Hepatocyte (in vitro differentiated cells): ENCODE measurements around the gene ALDOC. TPM values are rescaled to one million over a fixed set of nuclear protein-coding genes. Genes with fewer than 3 reads are reported as not detected.

Experiments used
- DNase-seq: peaks from one replicate; pipeline ENCODE4 v3.0.0-alpha.2; 2016; ENCODE audit warnings: low spot score
- H2AFZ ChIP-seq: fragments of 200-600 bp; sonication (generic); 2 replicates; pipeline ENCODE4 v1.6.0; 2016; ENCODE audit warnings: antibody characterized with exemption, mild to moderate bottlenecking
- H3K27ac ChIP-seq: fragments of 200-600 bp; sonication (generic); 2 replicates; pipeline ENCODE4 v1.5.1; 2016; ENCODE audit warnings: mild to moderate bottlenecking
- H3K27me3 ChIP-seq: fragments of 200-600 bp; sonication (generic); 2 replicates; pipeline ENCODE4 v1.6.1; 2016
- H3K36me3 ChIP-seq: fragments of 200-600 bp; sonication (generic); replicated peaks from 2 replicates; pipeline ENCODE4 v1.5.1; 2016; ENCODE audit warnings: low read depth; ENCODE audit not compliant: insufficient read depth
- H3K4me1 ChIP-seq: fragments of 200-600 bp; sonication (generic); 2 replicates; pipeline ENCODE4 v1.5.1; 2016; ENCODE audit warnings: mild to moderate bottlenecking, moderate library complexity; ENCODE audit not compliant: insufficient read depth
- H3K4me2 ChIP-seq: fragments of 200-600 bp; sonication (generic); 2 replicates; pipeline ENCODE4 v1.6.0; 2016
- H3K4me3 ChIP-seq: fragments of 200-600 bp; sonication (generic); 2 replicates; pipeline ENCODE4 v1.5.1; 2016; ENCODE audit warnings: mild to moderate bottlenecking
- H3K79me2 ChIP-seq: fragments of 200-600 bp; sonication (generic); 2 replicates; pipeline ENCODE4 v1.6.0; 2017; ENCODE audit warnings: mild to moderate bottlenecking
- H3K9me2 ChIP-seq: fragments of 200-600 bp; sonication (generic); replicated peaks from 2 replicates; pipeline ENCODE4 v1.6.0; 2017; ENCODE audit warnings: mild to moderate bottlenecking; ENCODE audit not compliant: insufficient read depth
- H3K9me3 ChIP-seq: fragments of 200-600 bp; sonication (generic); 2 replicates; pipeline ENCODE4 v1.5.1; 2016; ENCODE audit warnings: low read depth, mild to moderate bottlenecking
- H4K20me1 ChIP-seq: fragments of 200-600 bp; sonication (generic); 2 replicates; pipeline ENCODE4 v1.6.0; 2016; ENCODE audit warnings: mild to moderate bottlenecking; ENCODE audit not compliant: insufficient read depth, poor library complexity, severe bottlenecking
- EZH2 ChIP-seq: fragments of 200-600 bp; sonication (generic); IDR thresholded peaks from 2 replicates; pipeline ENCODE4 v1.6.1; 2016; ENCODE audit warnings: antibody characterized with exemption, mild to moderate bottlenecking, borderline replicate concordance
- EZH2phosphoT487 ChIP-seq: fragments of 200-600 bp; sonication (generic); IDR thresholded peaks from one replicate; pipeline ENCODE4 v1.6.1; 2018; ENCODE audit warnings: antibody characterized with exemption, mild to moderate bottlenecking, low read depth, moderate library complexity; ENCODE audit not compliant: unreplicated experiment, severe bottlenecking
- WGBS: methylation state at CpG from one replicate; pipeline ENCODE4 v1.1.6; 2016; ENCODE audit warnings: low lambda C conversion rate; ENCODE audit errors: missing lambda C conversion rate; 5-methylcytosine and 5-hydroxymethylcytosine counted together
- polyA plus RNA-seq: library from polyadenylated mRNA; unstranded; fragments of >200 nt; fragmentation: Nextera tagmentation; extraction: Ambion mirVana; gene quantifications from 2 replicates; pipeline ENCODE4 v1.2.1, GENCODE V29; 2016
- total RNA-seq: library from RNA; depleted of rRNA; stranded (reverse); fragments of >200 nt; gene quantifications from 2 replicates; pipeline ENCODE4 v1.2.3, GENCODE V29; 2014
- TF ChIP-seq, protein P1 (sequence below): fragments of 200-600 bp; sonication (generic); IDR thresholded peaks from 2 replicates; pipeline ENCODE4 v1.5.1; 2016; ENCODE audit warnings: antibody characterized with exemption, mild to moderate bottlenecking; ENCODE audit not compliant: poor library complexity

ALDOC gene
- total and polyA plus RNA-seq, 2 experiments from 2014 or later: 14.9 to 31.8 TPM

DNA sequence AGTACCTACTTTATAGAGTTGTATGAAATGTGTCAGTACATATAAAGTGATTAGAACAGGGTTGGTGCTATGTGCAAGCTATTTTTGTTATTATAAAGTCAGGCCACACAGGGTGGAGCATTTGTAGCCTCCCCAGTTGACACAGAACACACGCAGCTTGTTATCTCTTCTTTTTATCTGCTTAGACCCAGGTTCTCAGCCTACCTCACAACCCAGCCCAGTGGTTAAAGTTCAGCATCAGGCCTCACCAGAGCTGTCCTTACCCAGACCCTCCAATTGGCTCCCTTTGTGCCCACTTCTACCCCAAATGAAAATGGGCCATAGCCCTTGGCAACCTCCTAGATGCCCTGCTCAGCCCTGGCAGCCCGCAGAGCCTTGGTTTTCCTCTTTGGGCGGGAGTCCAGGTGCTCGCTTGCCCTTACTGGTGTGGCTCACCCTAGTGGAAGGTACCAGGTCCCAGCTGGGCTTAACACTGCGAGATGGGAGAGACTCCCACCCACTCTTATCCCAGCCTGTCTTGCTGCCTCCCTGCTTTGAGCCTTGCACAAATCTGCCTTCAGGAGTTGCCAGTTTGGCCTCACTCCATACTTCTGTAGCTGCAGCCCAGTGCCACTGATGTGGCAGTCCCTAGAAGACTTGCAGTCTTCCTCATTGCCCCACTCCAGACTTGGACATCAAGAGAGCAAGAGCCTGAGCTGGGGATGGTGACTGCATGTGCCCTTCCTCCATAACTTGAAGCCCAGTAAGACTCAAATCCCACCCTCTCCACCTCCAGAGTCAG is 4.2 kb downstream of the ALDOC start:
- peak overlapping the region; percentile 80 for H2AFZ ChIP-seq
- no peak for DNase-seq
- H3K4me3 ChIP-seq: peak overlapping the region; percentile 49

DNA sequence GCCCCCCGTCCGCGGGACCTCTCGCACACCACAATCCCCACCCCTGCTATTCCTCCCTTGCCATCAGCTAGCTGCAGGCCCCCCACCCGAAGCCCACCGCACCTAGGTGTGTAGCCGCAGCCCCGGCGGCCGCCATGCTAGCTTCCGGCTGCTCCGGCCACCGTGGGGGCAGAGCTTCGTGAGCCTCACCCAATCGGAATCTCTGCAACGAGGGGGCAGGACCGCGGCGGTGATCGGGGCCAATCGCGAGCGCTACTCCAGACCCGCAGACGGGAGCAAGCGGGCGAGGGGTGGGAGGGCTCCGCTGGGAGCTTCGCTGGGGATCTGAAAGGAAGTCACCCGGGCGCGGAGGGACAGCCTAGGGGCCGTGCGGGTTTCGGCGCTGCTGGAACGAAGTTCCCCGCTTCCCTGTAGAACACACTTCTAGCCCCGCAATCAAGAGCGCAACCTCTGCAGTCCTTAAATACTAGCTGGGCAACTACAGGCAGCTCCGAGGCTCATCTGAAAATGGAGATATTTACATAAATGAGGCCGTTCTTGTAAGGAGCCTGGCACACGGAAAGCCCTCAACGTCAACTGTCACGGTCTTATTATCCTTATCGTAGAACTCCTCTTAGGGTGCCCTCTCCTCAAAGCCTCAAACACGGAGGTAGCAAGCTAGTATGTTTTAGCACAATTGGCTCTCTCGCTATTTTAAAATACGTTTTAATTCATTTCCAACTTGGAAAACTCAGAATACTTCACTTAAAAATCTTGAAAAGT is 5.2 kb downstream of the ALDOC start, which contains the start of gene PIGS:
TSS of gene PIGS (minus strand) at position 164 of the 762 bp plus-strand sequence. CDS start at position 136, 28 bp downstream.
- Histone ChIP-seq H4K20me1 (no peaks in the 10 kb centered on the region), H3K9me2 (no peaks in the 10 kb centered on the region), H3K4me1 (peaks cover 12% of the 10 kb centered on the region), H3K79me2 (peaks cover 36% of the 10 kb centered on the region), H3K27ac (peak within 1 kb of the TSS; percentile 70), H3K36me3 (no peaks in the 10 kb centered on the region), H3K9me3 (no peaks in the 10 kb centered on the region), H3K4me3 (peak within 1 kb of the TSS; percentile 61), H3K27me3 (no peaks in the 10 kb centered on the region), H3K4me2 (peak within 1 kb of the TSS; percentile 81), H2AFZ (peak within 1 kb of the TSS; percentile 83)
- DNase-seq: peak; percentile 96
- no peak for TF ChIP-seq EZH2phosphoT487
- TF ChIP-seq, protein P1, sequence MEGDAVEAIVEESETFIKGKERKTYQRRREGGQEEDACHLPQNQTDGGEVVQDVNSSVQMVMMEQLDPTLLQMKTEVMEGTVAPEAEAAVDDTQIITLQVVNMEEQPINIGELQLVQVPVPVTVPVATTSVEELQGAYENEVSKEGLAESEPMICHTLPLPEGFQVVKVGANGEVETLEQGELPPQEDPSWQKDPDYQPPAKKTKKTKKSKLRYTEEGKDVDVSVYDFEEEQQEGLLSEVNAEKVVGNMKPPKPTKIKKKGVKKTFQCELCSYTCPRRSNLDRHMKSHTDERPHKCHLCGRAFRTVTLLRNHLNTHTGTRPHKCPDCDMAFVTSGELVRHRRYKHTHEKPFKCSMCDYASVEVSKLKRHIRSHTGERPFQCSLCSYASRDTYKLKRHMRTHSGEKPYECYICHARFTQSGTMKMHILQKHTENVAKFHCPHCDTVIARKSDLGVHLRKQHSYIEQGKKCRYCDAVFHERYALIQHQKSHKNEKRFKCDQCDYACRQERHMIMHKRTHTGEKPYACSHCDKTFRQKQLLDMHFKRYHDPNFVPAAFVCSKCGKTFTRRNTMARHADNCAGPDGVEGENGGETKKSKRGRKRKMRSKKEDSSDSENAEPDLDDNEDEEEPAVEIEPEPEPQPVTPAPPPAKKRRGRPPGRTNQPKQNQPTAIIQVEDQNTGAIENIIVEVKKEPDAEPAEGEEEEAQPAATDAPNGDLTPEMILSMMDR: no peak
- no peak for TF ChIP-seq EZH2
- 3% methylated on average over 39 of the region's 49 CpGs for WGBS

More for the DNA sequence above, 4.2 kb downstream of the ALDOC start:
- Histone ChIP-seq H3K27ac (peak overlapping the region; percentile 54), H3K36me3 (no peaks in the 10 kb centered on the region), H3K9me3 (no peaks in the 10 kb centered on the region), H3K27me3 (no peaks in the 10 kb centered on the region), H3K4me1 (peaks cover 12% of the 10 kb centered on the region), H4K20me1 (no peaks in the 10 kb centered on the region), H3K9me2 (no peaks in the 10 kb centered on the region), H3K79me2 (peaks cover 31% of the 10 kb centered on the region), H3K4me2 (peak overlapping the region; percentile 81)
- WGBS: 74% methylated on average over 5 of the region's 5 CpGs
- TF ChIP-seq EZH2phosphoT487 (no peak), EZH2 (no peak)
- TF ChIP-seq, protein P1: no peak

DNA sequence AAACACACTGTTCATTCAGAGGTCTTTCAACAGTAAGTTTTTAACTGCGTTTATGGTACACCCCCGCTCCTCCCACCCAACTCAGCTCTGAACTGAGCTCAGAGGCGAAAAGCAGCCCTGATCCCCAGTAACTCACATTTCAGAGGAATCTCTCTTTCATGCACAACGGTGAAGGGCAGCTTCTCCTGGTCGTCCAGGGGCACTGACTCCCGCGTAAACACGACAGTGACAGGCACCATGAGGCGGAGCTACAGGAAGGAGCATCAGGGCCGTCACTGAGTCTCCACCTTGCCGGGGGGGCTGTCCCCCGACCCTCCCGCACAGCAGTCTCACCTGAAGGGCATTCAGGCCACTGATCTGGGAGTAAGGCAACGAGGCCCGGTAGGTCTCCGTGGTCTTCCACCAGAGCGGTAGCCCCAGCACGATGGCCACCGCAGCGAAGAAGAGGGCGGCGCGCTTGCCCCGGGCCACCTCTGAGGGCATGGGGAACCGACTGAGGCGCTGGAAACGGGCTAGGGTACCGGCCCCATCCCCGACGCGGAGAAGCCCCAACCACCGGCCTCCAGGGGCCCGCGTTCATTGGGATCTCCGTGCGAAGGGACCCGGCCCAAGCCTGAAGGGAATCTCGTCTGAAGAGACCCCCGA is 5.9 kb downstream of the ALDOC start:
- no peaks in the 10 kb centered on the region for H3K36me3 ChIP-seq
- peak overlapping the region; percentile 83 for H2AFZ ChIP-seq
- H4K20me1 ChIP-seq: no peaks in the 10 kb centered on the region
- no peaks in the 10 kb centered on the region for H3K9me3 ChIP-seq
- TF ChIP-seq EZH2phosphoT487 (no peak), EZH2 (no peak)
- TF ChIP-seq, protein P1: no peak
- peaks cover 37% of the 10 kb centered on the region for H3K79me2 ChIP-seq
- peak overlapping the region; percentile 81 for H3K4me2 ChIP-seq
- peak overlapping the region; percentile 61 for H3K4me3 ChIP-seq
- DNase-seq: peak; percentile 67
- H3K27ac ChIP-seq: peak overlapping the region; percentile 70
- WGBS: 2% methylated on average over 23 of the region's 39 CpGs
- no peaks in the 10 kb centered on the region for H3K9me2 ChIP-seq
- peaks cover 12% of the 10 kb centered on the region for H3K4me1 ChIP-seq
- no peaks in the 10 kb centered on the region for H3K27me3 ChIP-seq
